ENCODE measurements around the gene MYOCD. TPM values are rescaled to one million over a fixed set of nuclear protein-coding genes. Genes with fewer than 3 reads are reported as not detected.

MYOCD gene
- total RNA-seq, 1 experiment from 2014 or later = 1.2 TPM

DNA sequence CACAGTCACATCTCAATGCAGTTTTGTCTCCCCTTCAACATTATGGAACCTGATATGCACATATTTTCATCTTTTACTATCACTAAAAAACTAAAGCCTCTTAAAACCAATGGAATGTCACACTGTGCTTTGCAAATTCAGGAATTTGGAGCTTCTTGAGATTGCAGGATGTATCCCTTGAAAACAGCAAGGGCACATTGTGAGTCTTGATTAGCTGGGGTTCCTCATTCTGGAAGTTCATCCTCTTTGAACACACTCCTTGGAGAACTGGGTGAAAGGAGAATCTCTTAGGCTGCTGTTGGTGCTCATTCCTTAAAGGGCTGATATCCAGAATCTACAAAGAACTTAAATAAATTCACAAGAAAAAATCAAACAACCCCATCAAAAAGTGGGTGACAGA is 21.1 kb upstream of the MYOCD start:
- TF ChIP-seq TCF7 (CRISPR knock-in tag; IDR thresholded peaks at IDR 0.05; ENCODE audit: low read depth) (no peak), TEAD4 (CRISPR knock-in tag; IDR thresholded peaks at IDR 0.05) (no peak), GRHL2 (CRISPR knock-in tag; IDR thresholded peaks at IDR 0.05; ENCODE audit: insufficient replicate concordance, severe bottlenecking) (no peak), KAT7 (CRISPR knock-in tag; IDR thresholded peaks at IDR 0.05; ENCODE audit: borderline replicate concordance) (no peak), ZNF232 (CRISPR knock-in tag; IDR thresholded peaks at IDR 0.05) (no peak), ZNF263 (CRISPR knock-in tag; IDR thresholded peaks at IDR 0.05; ENCODE audit: low read depth) (no peak), ELF4 (CRISPR knock-in tag; IDR thresholded peaks at IDR 0.05; ENCODE audit: low read depth) (no peak)
- TF ChIP-seq, protein P1, sequence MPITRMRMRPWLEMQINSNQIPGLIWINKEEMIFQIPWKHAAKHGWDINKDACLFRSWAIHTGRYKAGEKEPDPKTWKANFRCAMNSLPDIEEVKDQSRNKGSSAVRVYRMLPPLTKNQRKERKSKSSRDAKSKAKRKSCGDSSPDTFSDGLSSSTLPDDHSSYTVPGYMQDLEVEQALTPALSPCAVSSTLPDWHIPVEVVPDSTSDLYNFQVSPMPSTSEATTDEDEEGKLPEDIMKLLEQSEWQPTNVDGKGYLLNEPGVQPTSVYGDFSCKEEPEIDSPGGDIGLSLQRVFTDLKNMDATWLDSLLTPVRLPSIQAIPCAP (CRISPR knock-in tag; IDR thresholded peaks at IDR 0.05) = no peak
- TF ChIP-seq, protein P2, sequence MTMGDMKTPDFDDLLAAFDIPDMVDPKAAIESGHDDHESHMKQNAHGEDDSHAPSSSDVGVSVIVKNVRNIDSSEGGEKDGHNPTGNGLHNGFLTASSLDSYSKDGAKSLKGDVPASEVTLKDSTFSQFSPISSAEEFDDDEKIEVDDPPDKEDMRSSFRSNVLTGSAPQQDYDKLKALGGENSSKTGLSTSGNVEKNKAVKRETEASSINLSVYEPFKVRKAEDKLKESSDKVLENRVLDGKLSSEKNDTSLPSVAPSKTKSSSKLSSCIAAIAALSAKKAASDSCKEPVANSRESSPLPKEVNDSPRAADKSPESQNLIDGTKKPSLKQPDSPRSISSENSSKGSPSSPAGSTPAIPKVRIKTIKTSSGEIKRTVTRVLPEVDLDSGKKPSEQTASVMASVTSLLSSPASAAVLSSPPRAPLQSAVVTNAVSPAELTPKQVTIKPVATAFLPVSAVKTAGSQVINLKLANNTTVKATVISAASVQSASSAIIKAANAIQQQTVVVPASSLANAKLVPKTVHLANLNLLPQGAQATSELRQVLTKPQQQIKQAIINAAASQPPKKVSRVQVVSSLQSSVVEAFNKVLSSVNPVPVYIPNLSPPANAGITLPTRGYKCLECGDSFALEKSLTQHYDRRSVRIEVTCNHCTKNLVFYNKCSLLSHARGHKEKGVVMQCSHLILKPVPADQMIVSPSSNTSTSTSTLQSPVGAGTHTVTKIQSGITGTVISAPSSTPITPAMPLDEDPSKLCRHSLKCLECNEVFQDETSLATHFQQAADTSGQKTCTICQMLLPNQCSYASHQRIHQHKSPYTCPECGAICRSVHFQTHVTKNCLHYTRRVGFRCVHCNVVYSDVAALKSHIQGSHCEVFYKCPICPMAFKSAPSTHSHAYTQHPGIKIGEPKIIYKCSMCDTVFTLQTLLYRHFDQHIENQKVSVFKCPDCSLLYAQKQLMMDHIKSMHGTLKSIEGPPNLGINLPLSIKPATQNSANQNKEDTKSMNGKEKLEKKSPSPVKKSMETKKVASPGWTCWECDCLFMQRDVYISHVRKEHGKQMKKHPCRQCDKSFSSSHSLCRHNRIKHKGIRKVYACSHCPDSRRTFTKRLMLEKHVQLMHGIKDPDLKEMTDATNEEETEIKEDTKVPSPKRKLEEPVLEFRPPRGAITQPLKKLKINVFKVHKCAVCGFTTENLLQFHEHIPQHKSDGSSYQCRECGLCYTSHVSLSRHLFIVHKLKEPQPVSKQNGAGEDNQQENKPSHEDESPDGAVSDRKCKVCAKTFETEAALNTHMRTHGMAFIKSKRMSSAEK (CRISPR knock-in tag; IDR thresholded peaks at IDR 0.05; ENCODE audit: borderline replicate concordance) = no peak
- TF ChIP-seq, protein P3, sequence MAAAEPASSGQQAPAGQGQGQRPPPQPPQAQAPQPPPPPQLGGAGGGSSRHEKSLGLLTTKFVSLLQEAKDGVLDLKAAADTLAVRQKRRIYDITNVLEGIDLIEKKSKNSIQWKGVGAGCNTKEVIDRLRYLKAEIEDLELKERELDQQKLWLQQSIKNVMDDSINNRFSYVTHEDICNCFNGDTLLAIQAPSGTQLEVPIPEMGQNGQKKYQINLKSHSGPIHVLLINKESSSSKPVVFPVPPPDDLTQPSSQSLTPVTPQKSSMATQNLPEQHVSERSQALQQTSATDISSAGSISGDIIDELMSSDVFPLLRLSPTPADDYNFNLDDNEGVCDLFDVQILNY (CRISPR knock-in tag; IDR thresholded peaks at IDR 0.05) = no peak
- H3K9me3 Mint-ChIP-seq = peaks cover 13% of the 10 kb centered on the region
- peaks cover 15% of the 10 kb centered on the region for H3K4me1 Mint-ChIP-seq
- H3K27me3 Mint-ChIP-seq (ENCODE audit: low read depth) = no peaks in the 10 kb centered on the region; the same call in 1 of the 2 replicates
- POLR2A ChIA-PET = no interaction called here
- no peak overlapping the region for H3K4me3 Mint-ChIP-seq
- peaks cover 8% of the 10 kb centered on the region for H3K36me3 Mint-ChIP-seq
- CTCF ChIA-PET = interaction anchor here (1.0 to 1.8 kb wide), 3 partner anchors 22 to 302 kb away, joined by 4 to 8 read pairs (median 6); partner anchors contain the start of gene MYOCD
- ATAC-seq (peak; percentile 75), DNase-seq (ENCODE audit: low spot score) (no peak)
- peak overlapping the region; percentile 43; the same call in 1 of the 2 replicates for H3K27ac Mint-ChIP-seq

DNA sequence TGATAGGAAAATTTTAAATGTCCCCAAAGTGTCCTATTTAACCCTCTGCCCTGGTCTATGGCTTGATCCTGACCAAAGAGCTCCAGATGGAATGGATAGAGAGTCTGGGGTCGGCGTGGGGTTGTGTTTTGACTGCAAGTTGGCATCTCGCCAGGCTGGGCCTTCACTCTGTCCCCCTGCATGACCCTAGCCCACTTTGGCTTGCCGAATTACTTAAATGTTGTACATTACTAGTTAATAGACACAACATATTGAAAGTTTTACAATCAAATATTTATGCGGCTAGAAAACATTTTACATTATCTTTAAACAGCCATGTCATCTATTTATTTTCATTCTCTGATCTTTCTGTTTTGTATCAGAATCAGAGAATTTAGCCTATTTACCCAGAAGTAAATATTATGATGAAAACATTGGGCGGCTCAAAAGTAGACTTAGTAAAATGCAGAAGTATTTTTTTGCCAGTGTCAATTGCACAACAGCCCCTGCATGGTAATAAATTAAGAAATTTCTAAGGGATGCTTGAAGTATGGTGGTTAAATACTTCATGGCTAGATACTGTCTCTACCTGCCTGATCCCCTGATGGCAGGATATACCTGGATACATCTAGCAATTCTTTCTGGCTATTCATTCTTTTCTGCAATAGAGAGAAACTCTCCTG is 18.8 kb upstream of the MYOCD start:
- Mint-ChIP-seq H3K27ac (no peak overlapping the region), H3K27me3 (ENCODE audit: low read depth) (no peaks in the 10 kb centered on the region), H3K4me3 (no peak overlapping the region), H3K36me3 (peaks cover 6% of the 10 kb centered on the region), H3K4me1 (peaks cover 15% of the 10 kb centered on the region), H3K9me3 (peaks cover 6% of the 10 kb centered on the region)
- TF ChIP-seq RELA (CRISPR knock-in tag; IDR thresholded peaks at IDR 0.05; ENCODE audit: borderline replicate concordance) (no peak), ATF1 (CRISPR knock-in tag; IDR thresholded peaks at IDR 0.05) (no peak), FOXP1 (CRISPR knock-in tag; IDR thresholded peaks at IDR 0.05; ENCODE audit: borderline replicate concordance) (no peak), ZNF671 (CRISPR knock-in tag; IDR thresholded peaks at IDR 0.05) (no peak)
- TF ChIP-seq, protein P4, sequence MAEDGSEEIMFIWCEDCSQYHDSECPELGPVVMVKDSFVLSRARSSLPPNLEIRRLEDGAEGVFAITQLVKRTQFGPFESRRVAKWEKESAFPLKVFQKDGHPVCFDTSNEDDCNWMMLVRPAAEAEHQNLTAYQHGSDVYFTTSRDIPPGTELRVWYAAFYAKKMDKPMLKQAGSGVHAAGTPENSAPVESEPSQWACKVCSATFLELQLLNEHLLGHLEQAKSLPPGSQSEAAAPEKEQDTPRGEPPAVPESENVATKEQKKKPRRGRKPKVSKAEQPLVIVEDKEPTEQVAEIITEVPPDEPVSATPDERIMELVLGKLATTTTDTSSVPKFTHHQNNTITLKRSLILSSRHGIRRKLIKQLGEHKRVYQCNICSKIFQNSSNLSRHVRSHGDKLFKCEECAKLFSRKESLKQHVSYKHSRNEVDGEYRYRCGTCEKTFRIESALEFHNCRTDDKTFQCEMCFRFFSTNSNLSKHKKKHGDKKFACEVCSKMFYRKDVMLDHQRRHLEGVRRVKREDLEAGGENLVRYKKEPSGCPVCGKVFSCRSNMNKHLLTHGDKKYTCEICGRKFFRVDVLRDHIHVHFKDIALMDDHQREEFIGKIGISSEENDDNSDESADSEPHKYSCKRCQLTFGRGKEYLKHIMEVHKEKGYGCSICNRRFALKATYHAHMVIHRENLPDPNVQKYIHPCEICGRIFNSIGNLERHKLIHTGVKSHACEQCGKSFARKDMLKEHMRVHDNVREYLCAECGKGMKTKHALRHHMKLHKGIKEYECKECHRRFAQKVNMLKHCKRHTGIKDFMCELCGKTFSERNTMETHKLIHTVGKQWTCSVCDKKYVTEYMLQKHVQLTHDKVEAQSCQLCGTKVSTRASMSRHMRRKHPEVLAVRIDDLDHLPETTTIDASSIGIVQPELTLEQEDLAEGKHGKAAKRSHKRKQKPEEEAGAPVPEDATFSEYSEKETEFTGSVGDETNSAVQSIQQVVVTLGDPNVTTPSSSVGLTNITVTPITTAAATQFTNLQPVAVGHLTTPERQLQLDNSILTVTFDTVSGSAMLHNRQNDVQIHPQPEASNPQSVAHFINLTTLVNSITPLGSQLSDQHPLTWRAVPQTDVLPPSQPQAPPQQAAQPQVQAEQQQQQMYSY (CRISPR knock-in tag; IDR thresholded peaks at IDR 0.05) = no peak
- TF ChIP-seq, protein P5, sequence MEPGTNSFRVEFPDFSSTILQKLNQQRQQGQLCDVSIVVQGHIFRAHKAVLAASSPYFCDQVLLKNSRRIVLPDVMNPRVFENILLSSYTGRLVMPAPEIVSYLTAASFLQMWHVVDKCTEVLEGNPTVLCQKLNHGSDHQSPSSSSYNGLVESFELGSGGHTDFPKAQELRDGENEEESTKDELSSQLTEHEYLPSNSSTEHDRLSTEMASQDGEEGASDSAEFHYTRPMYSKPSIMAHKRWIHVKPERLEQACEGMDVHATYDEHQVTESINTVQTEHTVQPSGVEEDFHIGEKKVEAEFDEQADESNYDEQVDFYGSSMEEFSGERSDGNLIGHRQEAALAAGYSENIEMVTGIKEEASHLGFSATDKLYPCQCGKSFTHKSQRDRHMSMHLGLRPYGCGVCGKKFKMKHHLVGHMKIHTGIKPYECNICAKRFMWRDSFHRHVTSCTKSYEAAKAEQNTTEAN (CRISPR knock-in tag; IDR thresholded peaks at IDR 0.05) = no peak
- ATAC-seq = no peak
- CTCF ChIA-PET = no interaction called here
- no peak for DNase-seq (ENCODE audit: low spot score)
- POLR2A ChIA-PET = no interaction called here
